Measurements from ENCODE around the gene SUB1.

GRCh38 chr5:32602906-32603305 is 17.5 kb downstream of the SUB1 start:
- no peak for TF ChIP-seq CTCF (conservative IDR thresholded peaks at IDR 0.05; ENCODE audit: low read length)
- no peak for TF ChIP-seq EZH2phosphoT487 (IDR thresholded peaks at IDR 0.05; ENCODE audit: borderline replicate concordance)

All from Loucy (cell line).